ENCODE data around the gene GUCY1A2. TPM values are rescaled to one million over a fixed set of nuclear protein-coding genes. Genes with fewer than 3 reads are reported as not detected.

Gene GUCY1A2
- polyA plus RNA-seq, 1 donor (not counting 4 experiments of a cell fraction or from before 2014, with no cell fraction given) = not detected

DNA sequence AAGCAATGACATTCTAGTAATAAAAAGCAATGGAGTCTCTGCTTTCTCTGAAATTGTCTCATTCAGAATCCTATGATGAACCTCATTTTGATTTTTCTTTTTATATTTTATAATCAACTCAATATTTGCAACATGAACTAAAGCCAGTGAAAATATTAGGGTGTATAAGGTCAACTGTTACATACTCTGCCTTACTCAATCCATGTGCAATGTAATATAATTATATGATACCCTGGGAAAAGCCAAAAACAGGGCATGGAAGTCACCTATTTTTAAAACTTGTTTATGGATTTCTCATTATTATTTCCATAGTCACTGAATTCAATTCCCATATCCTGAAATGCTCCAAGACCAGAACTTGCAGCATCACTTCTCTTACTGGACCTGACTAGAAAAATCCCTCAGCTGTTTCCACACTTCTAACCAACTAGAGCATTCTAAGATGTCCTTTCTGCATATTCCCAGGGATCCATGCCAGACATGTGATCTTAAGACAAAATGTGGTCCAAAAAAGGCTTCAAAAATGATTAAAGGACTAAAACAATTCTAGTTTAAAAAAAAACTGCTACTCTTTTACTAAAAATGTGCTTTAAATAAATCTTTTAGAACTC lies 97.3 kb downstream of the GUCY1A2 start:
- Histone ChIP-seq H3K4me3 (ENCODE audit: control insufficient read depth in 2 of 3, extremely low read depth in 1 of 3, insufficient read depth in 2 of 3, low read depth in 1 of 3, low read length in 3 of 3) (no peak overlapping the region), H2AFZ (ENCODE audit: control insufficient read depth, low read length) (no peak overlapping the region), H3K27ac (ENCODE audit: control insufficient read depth, insufficient read depth, low read length) (no peak overlapping the region), H3K36me3 (ENCODE audit: control insufficient read depth in 2 of 2, extremely low read depth in 1 of 2, insufficient read depth in 2 of 2, low read length in 2 of 2) (no peaks in the 10 kb centered on the region), H3K9me3 (ENCODE audit: control insufficient read depth, low read depth, low read length) (no peaks in the 10 kb centered on the region), H3K9ac (ENCODE audit: control insufficient read depth, extremely low read depth, insufficient read depth, low read length) (no peak overlapping the region), H3K27me3 (ENCODE audit: control insufficient read depth, extremely low read depth, insufficient read depth, low read length) (no peaks in the 10 kb centered on the region), H3K9me1 (ENCODE audit: control insufficient read depth, extremely low read depth, insufficient read depth, low read length) (no peaks in the 10 kb centered on the region), H4K20me1 (ENCODE audit: control insufficient read depth, extremely low read depth, insufficient read depth, low read length) (no peaks in the 10 kb centered on the region), H3K4me2 (ENCODE audit: control insufficient read depth, extremely low read depth, insufficient read depth, low read depth, low read length) (no peak overlapping the region), H3K4me1 (ENCODE audit: control insufficient read depth, extremely low read depth, insufficient read depth, low read length) (no peaks in the 10 kb centered on the region), H3K79me2 (ENCODE audit: control insufficient read depth, insufficient read depth, low read length) (no peaks in the 10 kb centered on the region)
- FAIRE-seq = no peak
- dilution Hi-C loops (cut with MboI; ENCODE audit: extremely low pct_ligation_motif_present, low sequenced_read_pairs) = no loop called here
- no peak for DNase-seq (ENCODE audit: low read depth, low spot score)
- TF ChIP-seq EZH2 (IDR thresholded peaks at IDR 0.05; ENCODE audit: low read length) (no peak), CTCF (optimal IDR thresholded peaks at IDR 0.05 in 1 of 3, IDR thresholded peaks at IDR 0.05 in 1 of 3, conservative IDR thresholded peaks at IDR 0.05 in 1 of 3; ENCODE audit: extremely low read depth in 1 of 3, insufficient read depth in 2 of 3, low read length in 3 of 3) (no peak)

- Histone ChIP-seq H3K4me2 (ENCODE audit: control insufficient read depth, extremely low read depth, insufficient read depth, low read depth, low read length) (no peak overlapping the region), H3K4me1 (ENCODE audit: control insufficient read depth, extremely low read depth, insufficient read depth, low read length) (no peaks in the 10 kb centered on the region), H3K79me2 (ENCODE audit: control insufficient read depth, insufficient read depth, low read length) (no peaks in the 10 kb centered on the region), H3K4me3 (ENCODE audit: control insufficient read depth in 2 of 3, extremely low read depth in 1 of 3, insufficient read depth in 2 of 3, low read depth in 1 of 3, low read length in 3 of 3) (no peak overlapping the region), H3K27ac (ENCODE audit: control insufficient read depth, insufficient read depth, low read length) (no peak overlapping the region), H3K9me1 (ENCODE audit: control insufficient read depth, extremely low read depth, insufficient read depth, low read length) (no peaks in the 10 kb centered on the region), H3K36me3 (ENCODE audit: control insufficient read depth in 2 of 2, extremely low read depth in 1 of 2, insufficient read depth in 2 of 2, low read length in 2 of 2) (no peaks in the 10 kb centered on the region), H4K20me1 (ENCODE audit: control insufficient read depth, extremely low read depth, insufficient read depth, low read length) (no peaks in the 10 kb centered on the region), H3K27me3 (ENCODE audit: control insufficient read depth, extremely low read depth, insufficient read depth, low read length) (no peaks in the 10 kb centered on the region), H3K9ac (ENCODE audit: control insufficient read depth, extremely low read depth, insufficient read depth, low read length) (no peak overlapping the region), H3K9me3 (ENCODE audit: control insufficient read depth, low read depth, low read length) (no peaks in the 10 kb centered on the region), H2AFZ (ENCODE audit: control insufficient read depth, low read length) (no peak overlapping the region)
- no peak for DNase-seq (ENCODE audit: low read depth, low spot score)
- peak; percentile 49 to 59 (median 55) for TF ChIP-seq CTCF (optimal IDR thresholded peaks at IDR 0.05 in 1 of 3, IDR thresholded peaks at IDR 0.05 in 1 of 3, conservative IDR thresholded peaks at IDR 0.05 in 1 of 3; ENCODE audit: extremely low read depth in 1 of 3, insufficient read depth in 2 of 3, low read length in 3 of 3)
- TF ChIP-seq EZH2 (IDR thresholded peaks at IDR 0.05; ENCODE audit: low read length) = no peak
- no peak for FAIRE-seq
- dilution Hi-C loops (cut with MboI; ENCODE audit: extremely low pct_ligation_motif_present, low sequenced_read_pairs) = no loop called here
Observed at GRCh38 chr11:106917973-106918372, 100.3 kb downstream of the GUCY1A2 start.

Measured in keratinocyte (primary cell).